Tibial nerve (tissue), 4 donors: Measurements from ENCODE around the gene OXCT1. TPM values are rescaled to one million over a fixed set of nuclear protein-coding genes. Genes with fewer than 3 reads are reported as not detected.
A peak's percentile ranks its signal among the peaks of the same experiment; 100 is the strongest.

ENCODE experiments used
- DNase-seq, 2 donors: peaks; one replicate each; pipeline ENCODE4 v3.0.0-alpha.2; 2019; ENCODE audit warnings: low spot score in 2 of 2
- H3K27ac ChIP-seq, 4 donors: fragments of 200-600 bp; sonication (generic) in 3 of 4; one replicate each; pipeline ENCODE4 v1.5.1; 2017 to 2019; ENCODE audit warnings: mild to moderate bottlenecking in 1 of 4
- H3K27me3 ChIP-seq, 2 donors: fragments of 200-600 bp; sonication (generic) in 1 of 2; one replicate each; pipeline versions ENCODE4 v1.5.1 to v1.6.0; 2017 to 2019
- H3K36me3 ChIP-seq, 3 donors: fragments of 200-600 bp; sonication (generic); one replicate each; pipeline ENCODE4 v1.5.1; 2018 to 2019
- H3K4me1 ChIP-seq, 4 donors: fragments of 200-600 bp; sonication (generic) in 3 of 4; one replicate each; pipeline ENCODE4 v1.5.1; 2017 to 2019
- H3K4me3 ChIP-seq, 4 donors: fragments of 200-600 bp; sonication (generic) in 3 of 4; one replicate each; pipeline ENCODE4 v1.5.1; 2017 to 2019; ENCODE audit warnings: mild to moderate bottlenecking in 1 of 4, moderate library complexity in 1 of 4
- H3K9me3 ChIP-seq, 4 donors: fragments of 200-600 bp; sonication (generic) in 3 of 4; one replicate each; pipeline ENCODE4 v1.5.1; 2017 to 2019
- CTCF ChIP-seq, 5 experiments: fragments of 200-600 bp in 3 of 5; fragments of 450-650 bp in 2 of 5; sonication (generic) in 3 of 5; IDR thresholded peaks; one replicate each; pipeline ENCODE4 v1.5.1; 2016 to 2019; ENCODE audit warnings: antibody characterized with exemption in 5 of 5, mild to moderate bottlenecking in 3 of 5, moderate library complexity in 2 of 5
- EP300 ChIP-seq, 2 donors: sonication (generic); formaldehyde crosslinking; IDR thresholded peaks; one replicate each; pipeline ENCODE4 v1.6.1; 2017; ENCODE audit warnings: antibody characterized with exemption in 2 of 2, mild to moderate bottlenecking in 1 of 2
- POLR2A ChIP-seq, 2 donors: fragments of 450-650 bp; IDR thresholded peaks; one replicate each; pipeline ENCODE4 v1.6.1; 2017; ENCODE audit warnings: antibody characterized with exemption in 2 of 2, mild to moderate bottlenecking in 2 of 2, moderate library complexity in 2 of 2
- WGBS, 2 donors: methylation state at CpG; one replicate each; pipeline ENCODE4 v1.1.5; 2018; 5-methylcytosine and 5-hydroxymethylcytosine counted together
- total RNA-seq, 4 donors: library from RNA; depleted of rRNA; stranded (reverse); fragments of >200 nt; gene quantifications; one replicate each; pipeline ENCODE4 v1.1.0, GENCODE V29; 2016

The OXCT1 gene
- total RNA-seq, 4 donors from 2014 or later = 20.4 to 41.2 (median 26.0) TPM

DNA sequence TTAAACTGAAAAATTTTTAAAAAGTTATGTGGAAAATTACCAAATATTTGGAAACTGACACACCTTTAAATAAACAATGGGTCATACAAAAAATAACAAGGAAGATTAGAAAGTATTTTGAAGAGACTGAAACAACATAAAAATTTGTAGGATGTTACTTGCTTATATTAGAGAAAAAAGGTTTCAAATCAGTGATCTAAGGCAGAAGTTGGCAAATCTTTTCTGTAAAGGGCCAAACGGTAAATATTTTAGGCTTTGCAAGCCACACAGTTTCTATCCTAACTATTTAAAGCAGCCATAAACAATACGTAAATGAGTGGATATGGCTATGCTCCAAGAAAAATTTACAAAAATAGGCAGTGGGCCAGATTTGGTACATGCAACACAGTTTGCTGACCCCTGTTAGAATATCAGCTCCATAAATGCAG lies 81.3 kb downstream of the OXCT1 start:
- no peaks in the 10 kb centered on the region for H3K27me3 ChIP-seq
- 23 to 25% methylated on average over 2 of the region's 2 CpGs for WGBS, 2 donors
- TF ChIP-seq POLR2A (IDR thresholded peaks at IDR 0.05) = no peak
- TF ChIP-seq EP300 (IDR thresholded peaks at IDR 0.05) = no peak
- TF ChIP-seq CTCF (IDR thresholded peaks at IDR 0.05) = no peak
- H3K27ac ChIP-seq = no peak overlapping the region
- H3K4me3 ChIP-seq = no peak overlapping the region
- H3K4me1 ChIP-seq = peaks cover 0 to 20% (median 8%) of the 10 kb centered on the region in 4 donors
- DNase-seq = no peak
- H3K9me3 ChIP-seq = no peaks in the 10 kb centered on the region
- no peaks in the 10 kb centered on the region for H3K36me3 ChIP-seq

GRCh38 chr5:41787265-41787664 lies 83.0 kb downstream of the OXCT1 start:
- Histone ChIP-seq H3K36me3 (no peaks in the 10 kb centered on the region), H3K4me1 (peaks cover 0 to 18% (median 8%) of the 10 kb centered on the region in 4 donors), H3K27ac (no peak overlapping the region), H3K4me3 (no peak overlapping the region), H3K27me3 (no peaks in the 10 kb centered on the region), H3K9me3 (no peaks in the 10 kb centered on the region)
- no peak for DNase-seq
- TF ChIP-seq POLR2A (IDR thresholded peaks at IDR 0.05) (no peak), CTCF (IDR thresholded peaks at IDR 0.05) (no peak), EP300 (IDR thresholded peaks at IDR 0.05) (no peak)
- 87 to 97% methylated on average over 2 of the region's 2 CpGs for WGBS, 2 donors

GRCh38 chr5:41785061-41785460 lies 85.2 kb downstream of the OXCT1 start:
- Histone ChIP-seq H3K36me3 (no peaks in the 10 kb centered on the region), H3K4me3 (no peak overlapping the region), H3K9me3 (no peaks in the 10 kb centered on the region), H3K27ac (no peak overlapping the region), H3K4me1 (peaks cover 0 to 15% (median 8%) of the 10 kb centered on the region in 4 donors), H3K27me3 (no peaks in the 10 kb centered on the region)
- TF ChIP-seq POLR2A (IDR thresholded peaks at IDR 0.05) (no peak), EP300 (IDR thresholded peaks at IDR 0.05) (no peak), CTCF (IDR thresholded peaks at IDR 0.05) (no peak)
- no peak for DNase-seq

GRCh38 chr5:41778410-41778809 lies 91.8 kb downstream of the OXCT1 start:
- DNase-seq = no peak
- WGBS, 2 donors = 96 to 99% methylated on average over 3 of the region's 3 CpGs
- Histone ChIP-seq H3K36me3 (no peaks in the 10 kb centered on the region), H3K4me1 (peaks cover 0 to 22% (median 0%) of the 10 kb centered on the region in 4 donors), H3K4me3 (no peak overlapping the region), H3K27me3 (no peaks in the 10 kb centered on the region), H3K27ac (no peak overlapping the region), H3K9me3 (no peaks in the 10 kb centered on the region)
- TF ChIP-seq POLR2A (IDR thresholded peaks at IDR 0.05) (no peak), CTCF (IDR thresholded peaks at IDR 0.05) (no peak)

DNA sequence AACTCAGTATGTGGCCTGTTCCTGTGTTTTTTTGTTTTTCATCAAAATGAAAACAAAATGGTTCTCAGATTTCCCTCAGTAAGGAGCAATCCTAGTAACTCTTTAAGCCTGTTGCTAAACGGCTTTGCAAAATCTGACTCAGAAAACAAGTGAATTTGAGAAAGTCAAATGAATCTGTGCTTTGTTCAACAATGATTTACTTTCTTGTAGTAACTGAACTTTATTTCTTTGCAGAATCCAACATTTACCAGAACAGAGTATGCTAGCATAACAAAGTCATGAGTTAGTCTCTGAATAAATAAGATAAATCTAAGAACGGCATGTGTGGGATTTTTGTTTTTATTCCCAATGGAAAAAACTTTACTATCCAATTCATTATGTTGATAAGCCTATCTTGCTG lies 93.8 kb downstream of the OXCT1 start:
- no peaks in the 10 kb centered on the region for H3K9me3 ChIP-seq
- 25 to 26% methylated on average over 2 of the region's 2 CpGs for WGBS, 2 donors
- H3K4me3 ChIP-seq = no peak overlapping the region
- H3K4me1 ChIP-seq = peaks cover 0 to 22% (median 0%) of the 10 kb centered on the region in 4 donors
- no peak for TF ChIP-seq EP300 (IDR thresholded peaks at IDR 0.05)
- no peak for DNase-seq
- no peaks in the 10 kb centered on the region for H3K27me3 ChIP-seq
- no peaks in the 10 kb centered on the region for H3K36me3 ChIP-seq
- H3K27ac ChIP-seq = peak overlapping the region in 2 of 4 donors; percentile 53 to 78

DNA sequence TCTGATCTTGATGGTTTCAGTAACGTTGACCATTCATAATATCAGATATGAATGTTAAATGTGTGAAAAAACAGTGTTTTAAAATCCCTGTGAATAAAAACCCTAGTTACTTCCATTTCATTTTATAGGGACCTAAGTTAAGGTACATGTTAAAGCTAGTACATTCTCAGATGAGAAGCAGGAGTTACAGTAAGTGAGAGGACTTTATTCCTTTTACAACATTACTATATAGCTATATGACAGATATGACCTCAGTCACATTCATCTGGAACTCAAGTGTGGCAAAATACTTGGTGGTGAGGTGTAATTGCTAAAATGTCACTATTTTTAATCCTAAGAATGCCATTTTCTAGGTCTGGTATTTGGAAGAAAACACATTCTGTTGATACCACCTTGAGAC lies 96.4 kb downstream of the OXCT1 start:
- Histone ChIP-seq H3K36me3 (no peaks in the 10 kb centered on the region), H3K4me1 (peaks cover 0 to 22% (median 0%) of the 10 kb centered on the region in 4 donors), H3K27ac (no peak overlapping the region), H3K27me3 (no peaks in the 10 kb centered on the region), H3K9me3 (no peaks in the 10 kb centered on the region), H3K4me3 (no peak overlapping the region)
- TF ChIP-seq EP300 (IDR thresholded peaks at IDR 0.05) = no peak
- no peak for TF ChIP-seq POLR2A (IDR thresholded peaks at IDR 0.05)
- no peak for TF ChIP-seq CTCF (IDR thresholded peaks at IDR 0.05)
- WGBS, 2 donors = 95% methylated on average over 1 of the region's 1 CpG
- DNase-seq = no peak
